Ectodermal cell (in vitro differentiated cells): ENCODE measurements around the gene HRH2.

ENCODE experiments used
- H3K27ac ChIP-seq: 2 replicates; pipeline ENCODE4 v1.7.0; 2013; ENCODE audit warnings: mild to moderate bottlenecking, low read depth, low read length; ENCODE audit not compliant: insufficient read depth, poor library complexity, severe bottlenecking
- H3K27me3 ChIP-seq: 2 replicates; pipeline ENCODE4 v1.7.0; 2013; ENCODE audit warnings: mild to moderate bottlenecking, low read length; ENCODE audit not compliant: insufficient read depth, control insufficient read depth, poor library complexity, severe bottlenecking
- H3K36me3 ChIP-seq: one replicate; pipeline ENCODE4 v1.7.0; 2013; ENCODE audit warnings: low read length; ENCODE audit not compliant: control insufficient read depth, insufficient read depth
- H3K4me1 ChIP-seq: one replicate; pipeline ENCODE4 v1.7.0; 2013; ENCODE audit warnings: low read length; ENCODE audit not compliant: control insufficient read depth, insufficient read depth
- H3K4me3 ChIP-seq: 2 replicates; pipeline ENCODE4 v1.7.0; 2013; ENCODE audit warnings: low read depth, low read length, control low read depth; ENCODE audit not compliant: insufficient read depth
- H3K9me3 ChIP-seq: 2 replicates; pipeline ENCODE4 v1.7.0; 2013; ENCODE audit warnings: mild to moderate bottlenecking, low read length, moderate library complexity; ENCODE audit not compliant: control insufficient read depth
- WGBS, 2 experiments: methylation state at CpG; one replicate each; pipeline ENCODE4 v1.1.7; 2013; ENCODE audit warnings: missing lambda C conversion rate in 2 of 2; 5-methylcytosine and 5-hydroxymethylcytosine counted together

The HRH2 gene

DNA sequence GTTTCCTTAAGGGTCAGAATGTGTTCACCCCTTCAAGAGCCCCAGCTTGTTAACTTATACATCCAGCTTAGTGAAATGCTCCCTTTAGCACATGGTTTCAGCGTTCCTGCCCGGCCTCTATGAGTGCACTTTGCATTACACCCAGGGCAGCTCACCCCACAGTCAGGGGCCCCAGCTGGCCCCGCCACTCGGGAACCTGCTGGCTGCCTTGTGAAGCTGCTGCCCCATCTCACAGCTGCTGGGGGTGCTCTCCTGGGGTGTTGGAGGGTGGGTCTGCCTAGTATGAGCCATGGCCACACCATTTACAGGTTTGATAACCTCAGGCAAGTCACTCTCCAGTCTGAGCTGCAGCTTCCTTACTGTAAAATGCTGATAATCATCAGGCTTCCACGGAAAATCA lies 32.2 kb downstream of the HRH2 start:
- 83 to 84% methylated on average over 5 of the region's 5 CpGs for WGBS, 2 experiments
- H3K27me3 ChIP-seq, result no peaks in the 10 kb centered on the region
- H3K4me3 ChIP-seq, result no peak overlapping the region
- H3K27ac ChIP-seq, result no peak overlapping the region
- H3K36me3 ChIP-seq, result no peaks in the 10 kb centered on the region
- no peaks in the 10 kb centered on the region for H3K9me3 ChIP-seq
- H3K4me1 ChIP-seq, result peaks cover 10% of the 10 kb centered on the region

DNA sequence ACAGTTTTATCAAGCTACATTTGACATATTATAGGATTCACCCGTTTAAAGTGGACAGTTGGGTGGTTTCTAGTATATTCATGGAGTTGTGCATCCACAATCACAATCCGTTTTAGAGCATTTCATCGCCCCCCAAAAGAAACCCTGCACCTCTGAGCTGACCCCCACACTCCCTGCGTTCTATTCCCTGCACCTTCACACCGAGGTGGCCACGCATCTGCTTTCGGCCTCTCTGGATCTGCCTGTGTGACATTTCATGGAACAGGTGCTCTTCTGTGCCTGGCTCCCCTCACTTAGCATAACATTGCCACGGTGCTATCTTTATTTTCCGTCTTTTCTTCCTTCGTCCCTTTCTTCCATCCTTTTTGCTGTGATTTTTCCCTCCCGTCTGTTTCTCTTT lies 32.7 kb downstream of the HRH2 start:
- H3K9me3 ChIP-seq, result no peaks in the 10 kb centered on the region
- WGBS, 2 experiments, result 89 to 92% methylated on average over 10 to 11 of the region's 11 CpGs
- H3K27me3 ChIP-seq, result no peaks in the 10 kb centered on the region
- H3K4me1 ChIP-seq, result peaks cover 10% of the 10 kb centered on the region
- H3K27ac ChIP-seq, result no peak overlapping the region
- no peaks in the 10 kb centered on the region for H3K36me3 ChIP-seq
- H3K4me3 ChIP-seq, result no peak overlapping the region

DNA sequence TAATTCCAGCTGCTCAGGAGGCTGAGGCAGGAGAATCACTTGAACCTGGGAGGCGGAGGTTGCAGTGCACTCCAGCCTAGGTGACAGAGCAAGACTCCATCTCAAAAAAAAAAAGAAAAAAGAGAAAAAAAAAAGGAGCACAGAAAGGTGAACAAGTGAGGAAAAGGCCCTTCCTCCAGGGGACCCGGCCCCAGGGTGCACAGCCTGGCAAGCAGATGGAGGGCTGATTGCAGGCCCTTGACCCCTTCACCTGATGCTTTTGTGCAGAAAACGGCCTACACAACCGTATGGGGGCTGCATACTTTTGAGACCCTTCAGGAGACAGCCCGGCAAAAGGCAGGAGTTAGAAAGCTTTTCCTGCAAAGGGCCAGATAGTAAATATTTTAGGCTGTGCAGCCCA lies 33.9 kb downstream of the HRH2 start:
- Histone ChIP-seq H3K4me1 (peaks cover 10% of the 10 kb centered on the region), H3K27ac (no peak overlapping the region), H3K27me3 (no peaks in the 10 kb centered on the region), H3K4me3 (no peak overlapping the region), H3K9me3 (no peaks in the 10 kb centered on the region), H3K36me3 (no peaks in the 10 kb centered on the region)
- WGBS, 2 experiments, result 90 to 92% methylated on average over 5 of the region's 5 CpGs

DNA sequence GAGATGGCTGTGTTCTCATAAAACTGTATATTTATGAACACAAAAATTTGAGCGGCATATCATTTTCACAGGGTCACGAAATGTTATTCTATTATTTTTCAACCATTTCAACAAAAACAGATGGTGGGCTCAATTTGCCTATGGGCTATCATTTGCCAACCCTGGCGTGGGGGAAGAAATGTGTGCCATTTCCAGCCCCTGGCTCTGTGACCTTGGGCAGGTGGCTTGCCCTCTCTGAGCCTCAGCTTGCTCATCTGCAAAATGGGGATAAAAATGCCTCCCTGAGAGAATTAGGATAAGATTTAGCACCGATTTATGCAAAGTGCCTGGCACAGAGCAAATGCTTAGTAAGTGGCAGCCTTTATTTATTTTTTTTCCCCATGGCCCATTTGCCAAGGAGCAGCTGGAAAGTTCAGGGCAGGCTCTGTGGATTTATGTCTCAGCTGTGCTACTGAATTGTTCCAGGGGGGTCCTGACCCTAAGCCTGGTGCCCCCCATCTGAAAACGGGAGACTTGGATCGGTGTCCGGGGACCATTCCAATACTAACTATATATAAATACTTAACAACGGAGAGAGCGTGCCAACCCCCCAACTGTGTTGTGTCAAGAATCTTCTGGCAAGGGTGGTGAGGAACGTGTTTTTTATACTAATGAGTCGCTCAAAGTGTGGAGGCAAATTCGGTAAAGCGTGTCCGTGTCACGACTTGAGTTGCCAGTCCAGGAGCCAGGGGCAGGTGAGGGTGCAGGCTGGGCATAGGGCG lies 34.5 kb downstream of the HRH2 start:
- no peak overlapping the region for H3K27ac ChIP-seq
- no peaks in the 10 kb centered on the region for H3K9me3 ChIP-seq
- no peak overlapping the region for H3K4me3 ChIP-seq
- no peaks in the 10 kb centered on the region for H3K27me3 ChIP-seq
- H3K4me1 ChIP-seq, result peaks cover 10% of the 10 kb centered on the region
- H3K36me3 ChIP-seq, result no peaks in the 10 kb centered on the region
- WGBS, 2 experiments, result 96 to 97% methylated on average over 16 of the region's 16 CpGs

DNA sequence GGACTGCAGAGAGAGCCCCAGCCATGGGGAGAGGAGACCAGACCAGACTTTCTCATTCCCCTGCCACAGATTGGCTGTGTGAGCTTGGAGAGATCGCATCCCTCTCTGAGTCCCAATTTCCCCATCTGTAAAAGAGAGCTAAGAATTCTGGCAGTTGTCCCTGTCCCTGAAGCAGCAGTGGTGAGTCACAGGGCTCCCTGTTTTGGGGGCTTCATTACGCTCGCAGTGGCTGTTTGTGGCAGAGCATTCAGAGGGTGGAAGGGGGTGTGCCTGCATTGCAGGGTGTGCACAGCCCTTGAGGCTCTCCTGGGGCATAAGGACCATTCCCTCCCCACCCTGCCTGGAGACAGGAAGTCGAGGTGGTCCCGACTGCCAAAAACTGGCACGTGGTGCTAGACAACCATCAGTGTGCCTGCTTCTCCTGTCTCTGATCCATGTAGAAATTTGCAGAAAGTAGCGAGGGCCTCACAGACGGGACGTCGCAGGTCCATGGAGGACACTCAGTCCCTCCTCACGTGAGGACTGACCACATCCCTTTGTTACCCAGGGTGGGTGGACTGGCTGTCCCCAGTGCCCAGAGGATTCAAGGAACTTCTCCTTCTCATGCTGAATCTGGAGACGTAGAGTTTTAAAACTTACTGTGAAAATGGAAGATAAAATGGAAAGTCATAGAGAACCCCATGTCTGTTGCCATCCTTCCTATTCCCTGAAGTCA lies 35.3 kb downstream of the HRH2 start:
- Histone ChIP-seq H3K36me3 (no peaks in the 10 kb centered on the region), H3K4me1 (peaks cover 12% of the 10 kb centered on the region), H3K27me3 (no peaks in the 10 kb centered on the region), H3K27ac (no peak overlapping the region), H3K4me3 (no peak overlapping the region), H3K9me3 (no peaks in the 10 kb centered on the region)
- 92% methylated on average over 12 of the region's 12 CpGs for whole genome bisulfite sequencing, 2 experiments

DNA sequence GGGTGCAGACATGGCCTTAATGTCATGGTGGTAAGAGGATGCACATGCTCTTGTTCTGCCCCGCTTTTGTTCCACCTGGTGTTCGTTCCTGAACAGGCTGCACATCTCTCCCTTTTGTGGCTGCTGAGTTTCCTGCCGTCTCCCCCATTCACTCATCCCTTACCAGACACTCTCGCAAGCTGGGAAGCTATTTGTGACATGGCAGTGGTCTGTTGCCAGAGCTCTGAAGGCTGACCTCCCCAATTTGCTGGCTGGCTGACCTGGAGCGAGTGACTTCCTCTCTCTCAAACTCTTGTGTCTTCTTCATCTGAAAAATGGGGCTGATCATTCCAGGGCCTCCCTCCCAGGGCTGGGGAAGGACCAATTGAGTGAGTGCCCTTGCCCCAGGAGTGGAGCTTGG lies 35.9 kb downstream of the HRH2 start:
- 90 to 92% methylated on average over 5 of the region's 5 CpGs for WGBS, 2 experiments

DNA sequence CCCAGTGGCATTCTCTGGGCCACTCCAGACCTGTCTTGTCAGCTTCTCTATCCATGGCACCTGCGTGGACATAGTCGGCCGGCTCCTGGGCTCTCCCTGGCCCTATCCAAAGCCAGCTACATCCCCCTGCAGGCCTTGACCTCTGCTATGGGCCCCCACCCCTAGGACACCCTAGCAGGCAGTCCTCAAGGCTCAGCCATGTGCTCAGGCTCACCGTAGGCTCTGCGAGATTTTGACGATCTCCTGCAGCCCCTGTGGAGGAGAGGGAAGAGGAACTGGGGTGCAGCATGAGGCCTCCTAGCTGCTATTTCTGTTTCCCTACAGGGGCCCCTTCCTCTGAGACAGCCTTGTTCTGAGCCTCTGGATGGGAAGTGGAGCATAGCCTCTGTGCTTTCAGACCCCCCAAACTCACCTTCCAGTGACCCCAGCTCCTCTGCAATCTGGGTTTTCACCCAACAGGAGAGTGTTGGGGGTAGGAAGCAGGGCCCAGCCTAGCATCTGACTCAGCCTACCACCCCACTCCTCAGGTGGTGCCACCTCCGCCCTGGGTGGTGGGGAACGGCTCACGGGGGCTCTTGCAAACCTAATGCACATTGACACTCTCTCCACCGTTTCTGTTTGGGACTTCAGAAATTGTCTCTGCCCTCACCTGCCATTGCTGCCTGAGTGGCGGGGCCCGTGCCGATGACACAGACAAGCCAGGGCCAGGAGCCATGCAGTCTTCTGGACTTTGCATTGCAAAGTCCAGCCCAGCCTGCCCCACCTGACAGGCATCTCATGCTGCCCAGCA lies 36.7 kb downstream of the HRH2 start:
- peaks cover 16% of the 10 kb centered on the region for H3K4me1 ChIP-seq
- no peaks in the 10 kb centered on the region for H3K9me3 ChIP-seq
- H3K27me3 ChIP-seq, result no peaks in the 10 kb centered on the region
- H3K27ac ChIP-seq, result no peak overlapping the region
- WGBS, 2 experiments, result 93 to 98% methylated on average over 13 of the region's 13 CpGs
- H3K4me3 ChIP-seq, result no peak overlapping the region
- no peaks in the 10 kb centered on the region for H3K36me3 ChIP-seq

More for the DNA sequence above, 35.9 kb downstream of the HRH2 start:
- no peak overlapping the region for H3K4me3 ChIP-seq
- no peak overlapping the region for H3K27ac ChIP-seq
- H3K36me3 ChIP-seq, result no peaks in the 10 kb centered on the region
- H3K4me1 ChIP-seq, result peaks cover 16% of the 10 kb centered on the region
- no peaks in the 10 kb centered on the region for H3K27me3 ChIP-seq
- no peaks in the 10 kb centered on the region for H3K9me3 ChIP-seq

DNA sequence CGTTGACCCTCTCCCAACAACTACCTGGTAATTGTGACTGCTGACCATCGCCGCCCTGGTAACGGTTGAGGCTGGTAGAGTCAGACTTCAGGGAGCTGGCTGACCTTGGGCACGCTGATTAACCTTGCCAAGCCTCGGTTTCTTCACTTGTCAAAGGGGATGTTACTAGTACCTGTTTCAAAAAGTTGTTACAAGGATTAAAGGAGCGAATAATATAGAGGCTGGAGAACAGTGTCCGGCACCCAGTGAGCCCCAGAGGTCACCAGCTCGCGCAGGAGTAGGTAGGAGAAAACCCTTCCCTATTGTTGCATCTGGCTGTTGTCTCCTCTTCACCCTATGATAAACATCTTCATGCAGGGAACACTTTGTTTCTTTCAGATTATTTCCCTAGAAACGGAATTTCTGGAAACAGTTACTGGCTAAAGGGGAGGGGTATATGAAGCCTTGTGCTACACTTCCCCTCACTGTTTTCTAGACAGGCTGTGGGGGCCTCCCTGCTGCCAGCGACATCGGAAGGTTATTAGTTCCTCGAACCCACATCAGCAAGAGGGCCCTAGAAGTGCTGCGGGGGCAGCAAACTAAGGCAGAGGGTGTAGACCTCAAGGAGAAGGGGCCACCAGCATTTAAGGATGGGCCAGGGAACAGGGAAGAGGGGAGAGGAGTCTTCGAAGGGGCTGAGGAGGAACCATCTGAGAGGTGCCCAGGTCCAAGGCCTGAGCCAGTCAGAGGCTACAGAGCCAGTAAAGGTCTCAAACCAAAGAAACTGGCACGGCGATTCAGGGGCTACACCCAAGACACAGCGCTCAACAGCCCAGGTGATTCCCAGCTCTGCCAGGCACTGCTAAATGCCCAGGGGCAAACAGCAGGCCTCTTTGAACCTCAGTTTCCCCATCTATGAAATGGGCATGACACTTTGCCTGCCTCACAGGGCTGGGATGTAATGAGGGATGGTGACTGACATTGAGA lies 37.6 kb downstream of the HRH2 start:
- H3K9me3 ChIP-seq, result no peaks in the 10 kb centered on the region
- H3K27ac ChIP-seq, result no peak overlapping the region
- H3K36me3 ChIP-seq, result no peaks in the 10 kb centered on the region
- peaks cover 16% of the 10 kb centered on the region for H3K4me1 ChIP-seq
- H3K4me3 ChIP-seq, result no peak overlapping the region
- WGBS, 2 experiments, result 94 to 95% methylated on average over 19 of the region's 19 CpGs
- no peaks in the 10 kb centered on the region for H3K27me3 ChIP-seq

DNA sequence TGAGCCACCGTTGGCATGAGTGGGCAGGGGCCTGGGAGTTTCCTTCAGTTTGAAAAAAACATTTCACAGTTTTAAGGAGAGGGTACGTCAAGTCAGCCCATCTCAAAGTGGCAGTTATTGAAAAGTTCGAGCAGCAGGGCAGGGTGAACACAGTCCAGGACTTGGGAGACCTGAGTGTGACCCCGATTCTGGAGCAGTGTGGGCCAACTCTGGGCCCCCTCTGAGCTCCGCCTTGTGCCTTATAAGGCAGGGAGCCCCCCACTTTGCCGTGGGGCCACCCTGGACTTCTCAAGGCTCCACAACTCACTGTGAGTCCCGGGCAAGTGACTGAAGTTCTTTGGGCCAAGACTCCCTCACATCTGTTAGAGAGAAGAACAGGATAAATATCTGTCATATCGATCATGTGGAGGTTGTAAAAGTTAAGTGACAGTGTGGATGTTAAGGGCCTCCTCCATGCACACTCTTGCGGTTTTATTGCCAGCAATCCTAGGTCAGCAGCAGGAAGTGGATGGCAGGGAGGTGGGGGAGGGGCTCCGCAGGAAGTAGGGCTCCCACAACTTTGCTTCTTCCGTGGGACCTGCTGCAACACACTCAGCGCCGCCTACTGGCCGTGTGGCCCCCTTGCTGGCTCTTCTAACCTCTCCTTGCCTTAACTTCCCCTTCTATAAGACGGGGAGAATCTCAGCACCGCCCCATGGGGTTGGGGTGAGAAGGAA lies 38.4 kb downstream of the HRH2 start:
- Histone ChIP-seq H3K4me1 (peaks cover 13% of the 10 kb centered on the region), H3K27ac (no peak overlapping the region), H3K4me3 (no peak overlapping the region), H3K27me3 (no peaks in the 10 kb centered on the region), H3K36me3 (no peaks in the 10 kb centered on the region), H3K9me3 (no peaks in the 10 kb centered on the region)
- WGBS, 2 experiments, result 66 to 68% methylated on average over 16 of the region's 16 CpGs
